Activated naive CD4-positive, alpha-beta T cell treated with anti-CD3 and anti-CD28 coated beads for 36 hours (primary cell): ENCODE data around the gene SSX3. TPM values are rescaled to one million over a fixed set of nuclear protein-coding genes. Genes with fewer than 3 reads are reported as not detected.

Experiments
- total RNA-seq, 2 experiments: library from RNA; stranded (reverse); gene quantifications; one replicate each; pipeline ENCODE4 v1.2.3, GENCODE V29; 2021

Gene SSX3
- total RNA-seq, 2 experiments from 2014 or later: not detected

Other genes with a start within 250 kb of the SSX3 start
- not detected for gene SPACA5B, start 226.1 kb downstream of the SSX3 start, total RNA-seq
- not detected for gene SSX5, start 159.9 kb downstream of the SSX3 start, total RNA-seq
- gene SSX1, start 101.3 kb downstream of the SSX3 start, total RNA-seq: not detected
- gene SSX4, start 26.8 kb upstream of the SSX3 start, total RNA-seq: not detected
- gene SSX4B, start 55.3 kb upstream of the SSX3 start, total RNA-seq: not detected
- gene SLC38A5, start 113.6 kb upstream of the SSX3 start, total RNA-seq: 10 to 100 TPM; 45.0 to 45.8 TPM
- 10 to 100 TPM; 66.2 to 66.8 TPM for gene FTSJ1, start 119.5 kb upstream of the SSX3 start, total RNA-seq
- 1 to 10 TPM; 5.2 to 5.6 TPM for gene PORCN, start 152.3 kb upstream of the SSX3 start, total RNA-seq
- 100 to 1,000 TPM; 118 to 123 TPM for gene EBP, start 165.1 kb upstream of the SSX3 start, total RNA-seq
- 10 to 100 TPM; 10.6 to 11.1 TPM for gene TBC1D25, start 183.0 kb upstream of the SSX3 start, total RNA-seq
- 100 to 1,000 TPM; 139 to 143 TPM for gene RBM3, start 217.8 kb upstream of the SSX3 start, total RNA-seq
- 10 to 100 TPM; 37.0 to 40.1 TPM for gene WDR13, start 240.8 kb upstream of the SSX3 start, total RNA-seq